Posterior vena cava (tissue), 2 donors: ENCODE data around the gene DNAJB6. TPM values are rescaled to one million over a fixed set of nuclear protein-coding genes. Genes with fewer than 3 reads are reported as not detected.
A peak's percentile ranks its signal among the peaks of the same experiment; 100 is the strongest.

Experiments used
- DNase-seq: peaks from one replicate; pipeline ENCODE4 v3.0.0-alpha.2; 2020; ENCODE audit warnings: low spot score
- intact Hi-C, 2 donors: fragments of 100-400 bp; cut with DNase I; formaldehyde crosslinking; loops; one replicate each; pipeline versions ENCODE4 v1.14.1 to v1.14.2; 2022 to 2023
- total RNA-seq, 2 donors: library from RNA; stranded (reverse); fragmentation: NEBNext Ultra II Directional; extraction: Animal tissue kit (Norgen Biotek cat#: 25700); gene quantifications; one replicate each; pipeline ENCODE4 v1.2.1, GENCODE V29; 2021
- donor health status: DM: yes; HTN: yes; CAD: no.
- donor health status: DM: yes; HTN: yes; CAD: no.

The DNAJB6 gene
- total RNA-seq, 2 donors from 2014 or later, result 105 to 118 TPM

DNA sequence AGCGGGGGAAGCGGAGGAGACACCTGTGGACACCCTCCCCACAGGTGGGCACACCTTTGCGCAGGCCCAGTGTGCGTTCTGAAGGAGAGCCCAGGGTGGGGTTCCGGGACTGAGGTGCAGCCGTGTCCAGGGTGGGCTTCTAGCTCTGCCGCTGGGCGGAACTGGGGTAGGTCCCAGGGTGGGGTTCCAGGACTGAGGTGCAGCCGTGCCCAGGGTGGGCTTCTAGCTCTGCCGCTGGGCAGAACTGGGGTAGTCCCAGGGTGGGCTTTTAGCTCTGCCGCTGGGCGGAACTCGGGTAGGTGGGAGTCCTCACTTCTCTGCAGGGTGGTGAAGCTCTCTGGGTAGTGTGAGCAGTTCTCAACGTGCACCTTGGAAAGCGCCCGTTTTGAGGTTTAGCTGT, 78.7 kb downstream of the DNAJB6 start:
- intact Hi-C loops, result no loop called here
- DNase-seq, result no peak

DNA sequence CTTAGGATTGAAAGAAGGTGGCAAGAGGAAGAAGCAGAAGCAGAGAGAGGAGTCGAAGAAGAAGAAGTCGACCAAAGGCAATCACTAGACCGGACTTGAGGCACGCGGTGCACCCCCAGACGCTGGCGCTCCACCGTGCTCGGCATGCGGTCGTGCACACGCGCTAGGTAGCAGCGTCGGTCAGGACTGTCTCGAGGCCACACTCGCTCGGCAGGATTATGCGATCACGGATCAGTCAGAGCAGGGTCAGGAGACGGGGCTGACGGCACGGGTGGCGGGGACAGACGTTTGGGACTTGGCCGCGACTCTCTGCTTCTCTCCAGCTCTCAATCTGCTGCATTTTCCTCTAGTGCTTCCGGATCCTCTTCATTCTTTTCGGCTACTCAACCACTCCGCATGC, 79.2 kb downstream of the DNAJB6 start:
- intact Hi-C loops, result loop anchor here in 1 of 2 donors (1.0 kb wide), 1 partner anchor 25 kb away; no protein-coding TSS in a partner anchor

DNA sequence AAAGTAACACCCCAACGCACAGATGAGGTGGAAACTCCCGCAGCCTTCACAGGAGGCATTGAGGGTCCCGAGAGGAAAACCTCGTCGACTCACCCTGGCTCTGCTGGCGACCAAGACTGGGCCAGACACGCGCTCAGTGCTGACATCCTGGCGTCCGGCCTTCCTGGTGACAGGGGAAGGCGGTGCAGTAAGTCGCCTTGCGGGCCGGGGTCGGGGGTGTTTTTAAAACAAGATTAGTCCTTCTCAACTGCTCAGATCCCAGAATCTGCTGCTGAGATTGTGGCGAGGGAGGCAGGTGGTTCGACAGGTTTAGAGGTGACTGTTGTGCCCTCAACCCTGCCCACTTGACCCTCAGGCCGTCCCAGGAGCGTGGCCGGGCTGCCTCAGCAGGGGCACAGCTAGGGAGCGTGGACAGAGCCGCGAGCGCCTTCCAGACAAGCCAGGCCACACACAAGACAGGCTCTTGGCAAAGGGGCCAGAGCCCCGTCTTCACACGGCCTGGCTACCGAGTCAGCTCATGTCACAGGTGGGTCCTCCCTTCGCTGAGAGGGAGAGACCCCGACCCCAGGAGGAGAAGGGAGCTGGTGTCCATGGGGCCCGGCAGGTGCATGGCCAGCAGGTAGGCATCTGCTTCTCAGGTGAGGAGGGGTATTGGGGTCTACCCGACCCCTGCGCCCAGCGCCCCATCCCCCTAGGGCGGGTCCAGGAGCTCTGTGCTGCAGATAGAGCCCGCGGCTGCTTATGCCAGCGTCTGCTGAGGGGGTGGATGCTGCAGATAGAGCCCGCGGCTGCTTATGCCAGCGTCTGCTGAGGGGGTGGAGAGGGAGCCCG, 81.6 kb downstream of the DNAJB6 start:
- intact Hi-C loops, result no loop called here
- no peak for DNase-seq

More for the DNA sequence above, 79.2 kb downstream of the DNAJB6 start:
- no peak for DNase-seq

DNA sequence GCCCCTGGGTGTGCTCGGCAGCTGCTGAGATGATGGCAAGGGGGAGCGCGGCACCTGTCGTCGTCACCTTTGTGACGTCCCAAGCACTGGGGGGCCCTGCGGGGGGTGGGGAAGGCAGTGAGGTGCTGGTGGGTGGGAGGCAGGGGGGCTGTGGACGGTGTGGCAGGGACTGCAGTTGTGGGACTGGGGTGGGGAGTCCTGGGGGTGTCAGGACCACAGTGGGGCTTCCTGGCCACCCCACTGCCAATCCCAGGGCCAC, 82.2 kb downstream of the DNAJB6 start:
- no peak for DNase-seq
- intact Hi-C loops, result no loop called here

DNA sequence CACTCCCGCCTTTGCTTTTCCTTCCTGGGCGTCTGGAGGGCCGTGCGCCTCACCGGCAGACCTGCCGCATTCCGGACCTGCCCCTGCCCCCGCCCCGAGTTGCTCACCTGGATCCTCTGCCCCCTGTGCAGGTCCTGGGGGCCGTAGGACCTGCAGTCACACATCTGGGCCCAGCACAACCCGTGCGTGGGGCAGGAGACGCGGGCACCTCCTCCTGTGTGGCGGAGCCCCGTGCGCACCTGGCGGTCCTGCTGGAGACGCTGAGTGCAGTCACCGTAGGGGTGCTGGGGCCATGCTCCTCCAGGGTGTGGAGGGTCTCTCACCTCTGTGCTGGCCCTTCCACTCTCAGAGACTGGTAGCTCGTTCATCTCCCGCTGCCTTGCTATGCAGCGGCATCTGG, 85.5 kb downstream of the DNAJB6 start:
- no peak for DNase-seq
- intact Hi-C loops, result no loop called here

DNA sequence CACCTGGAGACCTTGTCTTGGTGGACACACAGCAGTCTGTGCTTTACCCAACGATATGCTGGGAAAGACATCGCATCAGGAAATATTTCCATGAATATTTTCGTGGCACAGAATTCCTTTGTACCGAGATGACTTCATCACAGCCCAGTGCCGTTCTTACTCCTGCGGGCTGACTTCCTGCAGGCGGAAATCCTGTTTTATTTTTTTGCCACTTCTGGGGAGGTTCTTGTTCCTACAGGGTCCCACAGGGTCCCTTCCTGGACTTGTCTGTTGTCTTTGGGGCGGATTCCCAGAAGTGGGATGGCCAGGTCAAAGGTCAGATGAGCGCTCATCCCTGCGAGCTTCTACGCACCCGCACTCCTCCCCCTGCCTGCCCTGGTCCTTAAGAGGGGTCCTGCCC, 86.5 kb downstream of the DNAJB6 start:
- intact Hi-C loops, result no loop called here
- no peak for DNase-seq

DNA sequence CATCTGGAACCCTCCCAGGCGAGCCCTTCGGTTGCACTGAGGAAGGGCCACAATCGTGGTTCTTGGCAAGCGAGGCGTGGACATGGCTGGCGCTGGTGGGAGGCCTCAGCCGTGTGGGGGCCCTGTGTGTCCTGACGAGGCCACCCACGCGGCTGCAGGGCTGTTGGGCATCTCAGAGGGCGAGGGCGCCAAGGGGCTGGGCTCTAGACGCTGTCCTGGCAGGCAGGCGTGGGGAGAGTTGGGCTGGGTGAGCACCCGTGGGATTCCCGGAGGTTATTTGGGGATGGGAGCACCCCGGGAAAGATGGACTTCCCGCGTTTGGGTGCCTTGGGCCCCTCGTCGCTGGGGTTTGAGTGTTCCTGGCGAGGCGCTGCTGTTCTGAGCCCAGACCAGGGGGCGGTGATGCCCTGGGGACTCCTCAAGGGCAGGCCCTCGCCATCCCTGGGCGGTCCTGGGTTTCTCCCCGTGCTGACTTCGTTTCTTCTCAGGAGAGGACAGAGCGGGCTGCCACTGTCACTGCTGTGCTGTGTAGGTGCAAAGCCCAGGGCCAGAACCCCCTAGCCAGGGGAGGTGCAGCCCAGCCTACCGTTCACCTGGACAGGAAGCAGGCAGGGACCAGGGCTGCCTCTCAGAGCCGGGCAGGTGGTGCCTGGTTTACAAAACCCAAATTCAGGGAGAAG, 87.2 kb downstream of the DNAJB6 start:
- intact Hi-C loops, result no loop called here

DNA sequence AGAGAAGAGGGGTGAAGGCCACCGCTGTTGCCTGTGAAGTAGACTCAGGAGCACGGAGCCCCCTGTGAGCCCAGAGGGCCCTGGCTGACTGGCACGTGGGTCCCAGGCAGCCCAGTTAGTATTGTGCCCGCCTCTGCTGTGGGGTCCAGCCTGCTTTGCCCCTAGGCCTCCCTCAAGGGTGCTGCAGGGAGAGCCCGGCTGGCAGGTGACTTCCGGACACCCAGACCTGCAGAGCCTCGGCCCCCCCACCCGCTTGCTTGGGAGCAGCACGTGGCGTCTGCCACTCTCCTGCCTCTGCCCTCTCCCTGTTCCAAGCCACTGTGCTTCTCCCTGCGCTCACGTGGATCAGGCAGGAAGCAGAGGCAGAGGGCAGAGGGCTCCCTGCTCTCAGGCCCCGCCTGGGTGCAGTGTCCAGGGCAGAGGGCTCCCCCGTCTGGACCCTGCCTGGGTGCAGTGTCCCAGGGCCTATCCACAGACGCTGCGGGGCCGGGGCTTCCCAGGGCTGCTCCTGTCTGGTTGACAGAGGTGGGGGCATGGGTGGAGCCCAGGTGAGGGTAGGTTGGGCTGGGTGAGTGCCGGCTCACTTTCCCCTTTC, 88.4 kb downstream of the DNAJB6 start:
- DNase-seq, result peak; percentile 78
- intact Hi-C loops, result no loop called here

More for the DNA sequence above, 87.2 kb downstream of the DNAJB6 start:
- DNase-seq, result peak; percentile 78

DNA sequence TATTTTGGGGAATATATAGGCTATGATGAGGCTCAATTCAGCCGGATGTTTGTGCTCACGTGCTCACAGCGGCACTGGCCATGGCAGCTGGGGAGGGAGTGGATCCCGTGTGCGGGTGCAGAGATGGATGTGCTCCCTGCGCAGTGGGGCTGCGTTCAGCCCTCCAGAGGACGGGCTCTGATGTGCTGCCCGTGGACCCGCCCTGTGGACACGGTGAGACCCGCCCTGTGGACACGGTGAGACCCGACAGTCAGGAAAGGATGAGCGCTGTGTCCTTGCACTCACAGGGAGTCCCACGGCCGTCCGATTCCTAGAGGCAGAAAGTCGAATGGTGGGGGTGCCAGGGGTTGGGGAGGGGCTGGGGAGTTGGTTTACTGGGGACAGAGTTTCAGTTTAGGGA, 89.0 kb downstream of the DNAJB6 start:
- intact Hi-C loops, result no loop called here
- peak; percentile 19 for DNase-seq

DNA sequence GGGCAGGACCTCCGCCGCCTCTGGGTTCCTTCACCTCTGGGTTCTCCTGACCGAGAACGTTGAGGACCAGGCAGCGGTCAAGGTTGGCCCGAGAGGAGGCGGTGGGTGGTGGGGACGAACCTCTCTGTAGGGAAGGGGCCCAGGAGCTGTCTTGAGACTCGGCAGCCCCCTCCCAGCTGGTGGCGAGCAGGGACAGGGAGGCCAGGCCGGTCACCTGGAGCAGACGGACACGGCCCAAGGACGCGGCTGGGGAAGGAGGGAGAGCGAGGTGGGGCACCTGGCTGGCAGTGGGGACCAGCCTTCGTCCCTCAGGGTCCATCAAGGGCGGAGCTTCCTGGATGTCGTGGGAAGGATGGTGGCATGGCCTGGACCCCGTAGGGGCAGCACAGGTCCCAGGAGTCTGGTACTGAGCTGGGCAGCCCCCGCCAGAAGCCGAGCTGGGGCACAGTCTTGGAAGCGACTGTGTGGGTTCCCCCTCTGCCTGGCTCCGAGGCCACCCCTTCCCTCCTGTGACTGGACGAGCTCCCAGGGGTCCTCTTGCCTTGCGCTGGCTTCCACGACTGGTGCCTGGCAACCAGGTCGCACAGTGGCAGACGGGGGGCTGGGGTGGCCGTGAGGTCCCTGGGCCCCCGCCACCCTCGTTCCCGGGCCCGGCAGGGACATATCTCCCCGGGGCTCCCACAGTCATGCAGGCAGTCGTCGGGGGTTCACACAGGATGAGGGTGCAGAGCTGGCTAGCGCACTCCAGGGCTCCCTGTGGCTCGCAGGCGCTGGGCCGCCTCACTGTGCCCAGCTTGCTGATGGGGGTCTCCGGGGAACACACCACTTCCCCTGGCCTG, 89.9 kb downstream of the DNAJB6 start:
- intact Hi-C loops, result no loop called here
- DNase-seq, result peak; percentile 77

DNA sequence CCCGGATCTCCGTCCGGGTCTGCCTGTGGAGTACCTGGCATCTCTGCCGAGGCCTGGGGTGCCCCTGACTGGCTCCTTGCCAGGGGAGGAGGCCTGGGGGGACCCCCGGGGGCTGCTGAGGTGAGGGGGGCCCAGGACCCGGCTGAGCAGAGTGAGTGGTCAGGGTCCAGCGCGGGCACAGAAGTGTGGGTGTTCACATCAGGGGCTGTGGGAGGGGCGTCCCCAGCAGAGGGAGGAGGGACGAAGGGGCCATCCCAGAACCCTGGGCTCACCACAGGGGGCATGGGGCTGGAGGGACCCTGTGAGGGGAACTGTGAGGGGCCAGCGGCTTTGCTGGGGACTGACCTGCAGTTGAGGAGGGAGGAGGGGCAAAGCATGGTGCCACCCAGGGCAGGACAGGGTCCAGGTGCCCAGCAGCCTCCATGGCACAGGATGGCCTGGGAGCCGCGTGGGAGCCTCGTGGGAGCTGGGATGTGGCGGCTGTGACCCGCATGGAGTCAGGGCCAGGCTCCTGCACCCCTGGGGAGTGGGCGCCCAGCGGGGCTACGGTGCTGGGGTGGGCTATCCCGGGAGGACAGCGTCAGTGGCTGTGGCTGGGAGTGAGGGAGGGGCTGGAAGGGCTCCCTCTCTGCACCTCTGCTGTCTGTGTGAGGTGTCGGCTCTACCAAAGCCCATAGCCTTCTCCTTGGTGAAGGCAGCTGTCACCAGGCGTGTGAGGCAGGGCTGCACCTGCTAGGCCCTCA, 91.2 kb downstream of the DNAJB6 start:
- DNase-seq, result peak; percentile 76
- intact Hi-C loops, result no loop called here

DNA sequence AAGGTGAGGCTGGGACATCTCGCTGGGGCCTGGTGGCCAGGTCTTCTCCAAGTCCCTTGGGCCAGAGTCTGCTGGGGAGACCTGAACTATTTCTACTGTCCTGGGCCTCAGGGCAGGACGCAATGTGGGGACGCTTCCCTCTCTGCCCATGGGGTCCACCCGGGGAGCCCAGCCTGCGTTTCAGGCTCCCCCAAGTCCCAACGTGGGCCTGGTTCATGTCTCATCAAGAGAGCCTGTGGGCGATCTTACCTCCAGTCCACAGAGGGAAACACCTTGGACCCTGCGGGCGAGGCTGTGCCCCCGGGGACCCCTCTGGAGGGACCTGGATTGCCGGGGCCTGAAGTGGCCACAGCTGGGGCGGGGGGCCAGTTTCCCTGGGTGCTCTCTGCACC, 91.7 kb downstream of the DNAJB6 start:
- peak; percentile 72 for DNase-seq
- intact Hi-C loops, result no loop called here

DNA sequence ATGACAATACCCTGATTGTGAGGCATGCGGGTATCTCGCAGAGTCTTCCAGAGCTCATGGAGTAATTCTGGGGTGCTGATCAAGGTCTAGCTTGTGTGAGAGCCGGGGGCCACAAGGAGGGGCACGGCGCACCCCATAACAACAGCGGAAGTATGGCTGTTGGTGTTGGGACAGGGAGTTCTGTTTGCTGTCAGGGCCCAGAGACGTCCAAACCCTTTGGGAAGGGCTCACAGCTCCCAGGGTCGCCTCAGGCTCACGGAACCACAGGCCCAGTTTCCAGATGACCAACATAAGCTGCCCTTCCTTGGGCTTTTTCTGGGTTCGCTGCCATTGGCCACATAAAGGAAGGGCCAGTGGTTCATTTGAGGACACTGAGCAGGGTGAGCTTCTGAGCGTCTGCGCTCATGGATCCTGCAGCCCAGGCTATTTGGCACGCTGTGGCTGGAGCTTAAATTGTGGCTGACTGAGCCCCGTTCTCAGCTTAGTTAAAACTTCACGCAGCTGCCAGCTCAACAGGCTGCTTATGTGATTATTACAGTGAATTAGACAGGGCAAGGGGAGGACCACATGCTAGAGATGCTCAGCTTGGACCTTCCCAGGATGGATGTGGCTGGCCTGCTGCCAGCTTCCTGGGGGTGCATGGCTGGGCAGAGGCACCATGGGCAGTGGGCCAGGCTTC, 92.3 kb downstream of the DNAJB6 start:
- peak; percentile 77 for DNase-seq
- intact Hi-C loops, result no loop called here

DNA sequence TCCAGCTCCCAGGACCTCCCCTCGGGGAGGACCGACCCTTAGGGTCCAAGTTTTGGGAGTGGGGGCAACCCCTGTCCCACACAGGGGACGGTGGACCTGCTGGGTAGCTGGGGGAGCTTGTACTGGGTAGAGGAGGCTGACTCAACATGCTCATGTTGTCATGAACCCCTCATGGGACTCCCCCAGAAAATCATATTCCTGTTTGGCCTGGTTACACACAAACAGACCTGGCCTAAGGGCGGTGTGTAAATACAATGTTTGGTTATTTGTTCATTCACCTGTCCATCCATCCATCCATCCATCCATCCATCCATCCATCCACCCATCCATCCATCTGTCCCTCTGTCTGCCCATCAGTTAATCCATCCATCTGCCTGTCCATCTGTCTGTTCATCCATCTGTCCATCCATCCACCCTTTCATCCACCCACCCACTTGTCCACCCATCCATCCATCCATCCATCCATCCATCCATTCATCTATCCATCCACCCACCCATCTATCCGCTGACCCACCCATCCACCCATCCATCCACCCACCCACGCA, 92.9 kb downstream of the DNAJB6 start:
- peak; percentile 9 for DNase-seq
- intact Hi-C loops, result no loop called here

DNA sequence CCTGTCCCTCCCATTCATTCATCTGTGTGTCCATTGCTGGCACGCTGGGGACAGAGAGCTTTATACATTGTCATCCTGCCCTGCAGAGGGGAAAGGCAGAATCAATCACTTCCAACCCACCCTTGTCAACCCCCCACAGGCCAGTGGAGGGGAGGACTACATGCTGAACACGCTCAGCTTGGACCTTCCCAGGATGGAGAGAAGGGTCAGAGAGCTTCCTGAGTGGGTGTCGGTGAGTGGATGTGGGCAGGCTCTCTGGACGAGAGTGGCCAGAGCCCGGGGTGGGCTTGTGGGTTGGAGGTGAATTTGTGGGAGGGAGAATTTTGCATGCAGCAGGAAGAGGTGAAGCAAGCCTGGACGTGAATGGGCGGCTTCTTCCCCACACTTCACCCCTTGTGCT, 93.9 kb downstream of the DNAJB6 start:
- DNase-seq, result peak; percentile 23
- intact Hi-C loops, result no loop called here

DNA sequence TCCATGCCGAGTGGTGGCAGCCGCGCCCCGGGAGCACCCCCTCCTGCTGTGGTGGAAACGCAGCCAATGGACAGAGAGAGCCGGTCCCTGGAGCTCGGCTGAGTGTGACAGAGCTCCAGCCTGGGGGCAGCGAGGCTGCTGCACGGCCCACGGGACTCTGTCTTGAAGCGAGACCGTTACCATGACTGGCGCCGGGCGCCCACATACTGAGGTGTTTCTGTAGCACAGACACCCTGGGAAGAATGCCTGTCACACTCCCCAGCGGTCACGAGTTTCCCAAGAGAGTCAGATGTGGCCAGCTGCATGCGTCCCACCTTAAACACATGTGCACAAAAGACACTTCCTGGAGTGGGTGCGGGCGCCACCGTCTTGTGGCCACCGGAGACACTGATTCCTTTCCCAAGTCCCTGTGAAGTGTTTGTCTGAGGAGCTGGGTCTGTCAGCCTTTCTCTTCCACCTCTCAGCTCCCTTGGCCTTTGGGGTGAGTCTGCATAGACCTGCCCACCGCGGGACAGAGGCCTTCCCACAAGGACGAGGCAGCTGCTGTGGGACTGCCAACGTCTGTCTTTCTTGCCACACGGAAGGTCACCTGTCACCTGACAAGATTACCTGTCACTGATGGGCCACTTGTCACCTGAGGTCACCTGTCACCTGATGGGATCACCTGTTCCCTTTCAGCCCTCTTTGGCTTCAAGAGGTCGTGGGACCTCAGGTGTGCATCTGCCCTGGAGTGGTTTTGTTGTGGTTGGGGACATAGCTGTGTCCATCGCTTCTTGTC, 94.6 kb downstream of the DNAJB6 start:
- peak; percentile 81 for DNase-seq
- intact Hi-C loops, result no loop called here

DNA sequence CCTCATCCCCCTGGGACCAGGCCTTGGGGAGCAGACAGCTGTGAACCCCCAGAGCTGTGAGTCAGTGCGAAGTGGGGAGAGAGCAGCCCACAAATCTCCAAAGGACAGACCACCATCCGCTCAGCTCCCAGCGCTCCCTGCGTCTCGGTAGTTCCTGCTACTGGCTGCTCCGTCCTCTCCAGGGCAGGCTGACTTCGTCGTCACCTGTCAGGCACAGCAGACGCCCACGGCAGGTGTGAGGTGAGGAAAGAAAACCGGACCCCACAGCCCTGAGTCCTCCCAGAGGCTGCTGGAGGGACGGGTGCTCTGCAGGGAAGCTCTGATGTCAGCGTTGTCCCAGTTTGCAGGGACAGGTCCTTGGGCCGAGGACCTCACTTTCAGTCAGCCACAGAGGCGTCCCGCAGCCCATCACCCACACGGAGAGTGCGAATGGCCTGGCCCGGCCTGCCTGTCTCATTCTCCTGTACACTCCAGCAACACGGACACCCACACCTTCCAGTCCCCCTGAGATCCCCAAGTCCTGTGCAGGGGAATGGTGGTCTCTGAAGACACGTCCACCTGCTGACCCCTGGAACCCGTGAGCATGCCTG, 95.2 kb downstream of the DNAJB6 start:
- peak; percentile 74 for DNase-seq
- intact Hi-C loops, result no loop called here
